Bronchial epithelial cell (primary cell): ENCODE measurements around the gene SPNS1. TPM values are rescaled to one million over a fixed set of nuclear protein-coding genes. Genes with fewer than 3 reads are reported as not detected.
"Not testable (repeated sequence)": the region's sequence is repeated elsewhere in the genome, so short reads cannot be mapped to it uniquely, and the experiment has no call there.

Source experiments
- DNase-seq: peaks from one replicate; pipeline ENCODE4 v3.0.0-alpha.2; 2010; ENCODE audit warnings: low read depth
- FAIRE-seq: peaks from 2 replicates; lab custom pipeline; 2011; peaks lifted over from hg19 to GRCh38; lab: Jason Lieb, UNC
- H3K27me3 ChIP-seq: 2 replicates; pipeline ENCODE4 v1.5.1; 2011; ENCODE audit warnings: low read length; ENCODE audit not compliant: control insufficient read depth, insufficient read depth
- H3K36me3 ChIP-seq: 2 replicates; pipeline ENCODE4 v1.5.1; 2011; ENCODE audit warnings: low read length; ENCODE audit not compliant: control insufficient read depth, insufficient read depth
- H3K4me3 ChIP-seq: 2 replicates; pipeline ENCODE4 v1.5.1; 2011; ENCODE audit warnings: mild to moderate bottlenecking, low read depth, low read length, control low read depth
- total RNA-seq: library from RNA; depleted of rRNA; stranded (reverse); fragments of >200 nt; gene quantifications from 2 replicates; pipeline ENCODE4 v1.2.1, GENCODE V29; 2014
- TF ChIP-seq, protein P1 (sequence below): IDR thresholded peaks from 2 replicates; pipeline ENCODE4 v1.5.1; 2011; ENCODE audit warnings: mild to moderate bottlenecking, moderate library complexity, low read length, control low read depth, inconsistent platforms; ENCODE audit not compliant: insufficient read depth, severe bottlenecking

The SPNS1 gene
- total RNA-seq, 1 donor from 2014 or later = 20.8 TPM

GRCh38 chr16:28999577-28999976 lies 25.0 kb downstream of the SPNS1 start:
- no peak for FAIRE-seq

DNA sequence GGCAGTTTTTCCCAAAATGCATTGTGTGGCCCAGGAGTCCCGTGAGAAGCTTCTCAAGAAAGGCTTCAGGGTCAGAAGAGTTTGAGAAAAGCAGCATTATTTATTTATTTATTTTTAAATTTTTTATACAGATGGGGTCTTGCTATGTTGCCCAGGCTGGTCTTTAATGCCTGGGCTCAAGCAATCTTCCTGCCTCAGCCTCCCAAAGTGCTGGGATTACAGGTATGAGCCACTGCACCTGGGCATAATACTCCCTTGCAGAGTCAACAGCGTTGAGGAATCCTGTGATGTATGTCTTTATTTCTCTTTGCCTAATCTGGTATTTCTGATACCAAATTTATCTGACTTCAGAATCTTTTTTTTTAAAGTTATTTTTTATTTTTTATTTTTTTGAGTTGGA lies 25.4 kb downstream of the SPNS1 start:
- Histone ChIP-seq H3K36me3 (no peaks in the 10 kb centered on the region), H3K27me3 (no peaks in the 10 kb centered on the region), H3K4me3 (no peak overlapping the region)
- TF ChIP-seq, protein P1, sequence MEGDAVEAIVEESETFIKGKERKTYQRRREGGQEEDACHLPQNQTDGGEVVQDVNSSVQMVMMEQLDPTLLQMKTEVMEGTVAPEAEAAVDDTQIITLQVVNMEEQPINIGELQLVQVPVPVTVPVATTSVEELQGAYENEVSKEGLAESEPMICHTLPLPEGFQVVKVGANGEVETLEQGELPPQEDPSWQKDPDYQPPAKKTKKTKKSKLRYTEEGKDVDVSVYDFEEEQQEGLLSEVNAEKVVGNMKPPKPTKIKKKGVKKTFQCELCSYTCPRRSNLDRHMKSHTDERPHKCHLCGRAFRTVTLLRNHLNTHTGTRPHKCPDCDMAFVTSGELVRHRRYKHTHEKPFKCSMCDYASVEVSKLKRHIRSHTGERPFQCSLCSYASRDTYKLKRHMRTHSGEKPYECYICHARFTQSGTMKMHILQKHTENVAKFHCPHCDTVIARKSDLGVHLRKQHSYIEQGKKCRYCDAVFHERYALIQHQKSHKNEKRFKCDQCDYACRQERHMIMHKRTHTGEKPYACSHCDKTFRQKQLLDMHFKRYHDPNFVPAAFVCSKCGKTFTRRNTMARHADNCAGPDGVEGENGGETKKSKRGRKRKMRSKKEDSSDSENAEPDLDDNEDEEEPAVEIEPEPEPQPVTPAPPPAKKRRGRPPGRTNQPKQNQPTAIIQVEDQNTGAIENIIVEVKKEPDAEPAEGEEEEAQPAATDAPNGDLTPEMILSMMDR = no peak
- DNase-seq (no peak), FAIRE-seq (no peak)

More at GRCh38 chr16:28999577-28999976, 25.0 kb downstream of the SPNS1 start:
- no peaks in the 10 kb centered on the region for H3K36me3 ChIP-seq
- TF ChIP-seq, protein P1 = no peak
- no peaks in the 10 kb centered on the region for H3K27me3 ChIP-seq
- DNase-seq = no peak
- no peak overlapping the region for H3K4me3 ChIP-seq

- DNase-seq, FAIRE-seq, H3K4me3 ChIP-seq, H3K36me3 ChIP-seq, H3K27me3 ChIP-seq: not testable (repeated sequence)
Measured at GRCh38 chr16:29004496-29005139, 30.0 kb downstream of the SPNS1 start.

- DNase-seq (peak; percentile 29), FAIRE-seq (no peak)
- Histone ChIP-seq H3K27me3 (no peaks in the 10 kb centered on the region), H3K36me3 (no peaks in the 10 kb centered on the region), H3K4me3 (no peak overlapping the region)
- TF ChIP-seq, protein P1 = no peak
Measured at GRCh38 chr16:29007730-29008593, 33.4 kb downstream of the SPNS1 start.

- no peak for FAIRE-seq
- TF ChIP-seq, protein P1 = no peak
- no peaks in the 10 kb centered on the region for H3K36me3 ChIP-seq
- no peak overlapping the region for H3K4me3 ChIP-seq
- no peak for DNase-seq
- H3K27me3 ChIP-seq = no peaks in the 10 kb centered on the region
Measured at GRCh38 chr16:29009050-29009837, 34.7 kb downstream of the SPNS1 start.

- H3K27me3 ChIP-seq = no peaks in the 10 kb centered on the region
- TF ChIP-seq, protein P1 = no peak
- H3K36me3 ChIP-seq = no peaks in the 10 kb centered on the region
- H3K4me3 ChIP-seq = no peak overlapping the region
- FAIRE-seq (no peak), DNase-seq (no peak)
Measured at GRCh38 chr16:29009838-29010166, 35.2 kb downstream of the SPNS1 start.
